CD4-positive, CD25-positive, alpha-beta regulatory T cell (primary cell): ENCODE data around the gene HOXD8. TPM values are rescaled to one million over a fixed set of nuclear protein-coding genes. Genes with fewer than 3 reads are reported as not detected.

Experiments used
- ATAC-seq, 2 donors: fragments of 150-1000 bp; cut with Tn5 transposase; one replicate each; pipeline ENCODE4 v1.10.0; 2021; ENCODE audit warnings: low read depth in 2 of 2, moderate number of reproducible peaks in 2 of 2, moderate library complexity in 1 of 2
- DNase-seq, 3 donors: peaks; one replicate each; pipeline versions ENCODE4 v3.0.0 to v3.0.0-alpha.2; 2012 to 2022; ENCODE audit warnings: mixed read lengths in 1 of 3
- H3K27ac ChIP-seq: one replicate; pipeline ENCODE4 v1.7.0; 2013; ENCODE audit warnings: mild to moderate bottlenecking, low read length; ENCODE audit not compliant: insufficient read depth, poor library complexity, severe bottlenecking
- H3K27me3 ChIP-seq: one replicate; pipeline ENCODE4 v1.7.0; 2013; ENCODE audit warnings: low read length; ENCODE audit not compliant: control insufficient read depth, insufficient read depth
- H3K36me3 ChIP-seq: one replicate; pipeline ENCODE4 v1.7.0; 2013; ENCODE audit warnings: mild to moderate bottlenecking, low read length, moderate library complexity; ENCODE audit not compliant: control insufficient read depth, insufficient read depth
- H3K4me1 ChIP-seq: 2 replicates; pipeline ENCODE4 v1.7.0; 2013; ENCODE audit warnings: mild to moderate bottlenecking, low read length; ENCODE audit not compliant: insufficient read depth, control insufficient read depth, poor library complexity, severe bottlenecking
- H3K4me3 ChIP-seq: one replicate; pipeline ENCODE4 v1.7.0; 2013; ENCODE audit warnings: low read depth, mild to moderate bottlenecking, low read length, moderate library complexity
- H3K9me3 ChIP-seq, 2 experiments: 1 replicate in 1 of 2; 2 replicates in 1 of 2; pipeline ENCODE4 v1.7.0; 2013; ENCODE audit warnings: low read length in 2 of 2, mild to moderate bottlenecking in 1 of 2, moderate library complexity in 1 of 2; ENCODE audit not compliant: control insufficient read depth in 2 of 2
- H3K27ac Mint-ChIP-seq, 3 donors: one replicate each; pipeline ENCODE4 v1.8.0; 2020 to 2022; ENCODE audit warnings: mild to moderate bottlenecking in 3 of 3, mixed read lengths in 3 of 3, moderate library complexity in 2 of 3
- H3K27me3 Mint-ChIP-seq: one replicate; pipeline ENCODE4 v1.8.0; 2022; ENCODE audit warnings: mild to moderate bottlenecking, mixed read lengths
- H3K36me3 Mint-ChIP-seq: one replicate; pipeline ENCODE4 v1.8.0; 2020; ENCODE audit warnings: mixed read lengths
- H3K4me1 Mint-ChIP-seq, 4 donors: one replicate each; pipeline ENCODE4 v1.8.0; 2020 to 2022; ENCODE audit warnings: mixed read lengths in 4 of 4, mild to moderate bottlenecking in 1 of 4
- H3K4me3 Mint-ChIP-seq, 4 donors: one replicate each; pipeline ENCODE4 v1.8.0; 2020 to 2022; ENCODE audit warnings: mild to moderate bottlenecking in 4 of 4, mixed read lengths in 4 of 4, moderate library complexity in 3 of 4
- H3K9me3 Mint-ChIP-seq, 7 donors: one replicate each; pipeline ENCODE4 v1.8.0; 2020 to 2022; ENCODE audit warnings: mixed read lengths in 7 of 7, mild to moderate bottlenecking in 3 of 7, moderate library complexity in 2 of 7
- polyA plus RNA-seq, 4 donors: library from polyadenylated mRNA; unstranded; fragments of 300-500 nt; fragmentation: Illumina TruSeq; gene quantifications; one replicate each; pipeline ENCODE4 v1.2.3, GENCODE V29; 2021
- total RNA-seq: library from RNA; stranded (reverse); gene quantifications from one replicate; pipeline ENCODE4 v1.2.3, GENCODE V29; 2022

The HOXD8 gene
- total and polyA plus RNA-seq, 5 donors from 2014 or later, result not detected

DNA sequence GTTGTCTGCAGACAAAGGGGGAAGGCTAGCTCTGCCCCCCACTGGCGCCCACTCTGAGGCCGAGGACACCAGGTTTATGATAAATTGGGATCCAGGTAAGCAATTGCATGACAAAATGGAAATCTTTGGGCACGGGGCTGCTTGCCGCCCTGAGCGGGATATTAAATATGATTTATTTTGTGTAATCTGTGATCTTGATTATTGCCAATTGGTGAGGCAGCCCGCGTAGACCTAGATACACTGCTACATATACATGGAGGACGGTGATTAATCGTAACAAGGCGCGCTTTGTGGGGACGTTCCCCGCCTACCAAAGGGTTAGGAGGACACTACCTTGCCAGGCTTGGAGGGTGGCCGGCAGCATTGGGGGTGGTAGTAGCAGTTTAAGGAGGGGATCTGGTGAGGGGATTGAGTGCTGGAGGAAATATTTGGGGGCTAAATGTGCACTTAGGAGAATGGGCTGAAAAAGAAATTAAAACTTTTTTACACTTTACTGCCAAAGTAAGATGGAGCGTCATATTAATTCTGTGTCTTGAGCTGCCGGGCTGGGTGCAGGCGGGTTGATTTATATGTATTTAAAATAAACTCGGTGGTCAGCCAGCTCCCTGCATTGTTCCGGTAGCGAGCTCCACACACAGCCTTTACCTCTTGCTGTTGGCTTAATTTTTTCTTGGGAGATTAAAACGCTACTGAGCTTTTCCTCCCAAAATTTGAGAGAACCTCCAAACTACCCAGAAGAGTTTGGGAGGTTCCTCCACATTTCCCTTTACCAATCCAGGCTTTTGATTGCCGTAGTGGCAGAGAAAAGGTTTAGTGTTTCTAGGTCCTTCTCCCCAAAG, 31.7 kb downstream of the HOXD8 start:
- Mint-ChIP-seq H3K4me1 (peaks cover 0 to 21% (median 3%) of the 10 kb centered on the region in 4 donors), H3K4me3 (peak overlapping the region in 1 of 4 donors; percentile 35), H3K27me3 (peaks cover 95% of the 10 kb centered on the region), H3K36me3 (peaks cover 4% of the 10 kb centered on the region), H3K27ac (peak overlapping the region in 1 of 3 donors; percentile 75), H3K9me3 (peaks cover 0 to 12% (median 4%) of the 10 kb centered on the region in 7 donors)
- Histone ChIP-seq H3K9me3 (no peaks in the 10 kb centered on the region), H3K36me3 (no peaks in the 10 kb centered on the region), H3K27ac (no peak overlapping the region), H3K4me1 (peaks cover 6% of the 10 kb centered on the region), H3K4me3 (no peak overlapping the region), H3K27me3 (peaks cover 38% of the 10 kb centered on the region)
- DNase-seq (no peak), ATAC-seq (no peak)

DNA sequence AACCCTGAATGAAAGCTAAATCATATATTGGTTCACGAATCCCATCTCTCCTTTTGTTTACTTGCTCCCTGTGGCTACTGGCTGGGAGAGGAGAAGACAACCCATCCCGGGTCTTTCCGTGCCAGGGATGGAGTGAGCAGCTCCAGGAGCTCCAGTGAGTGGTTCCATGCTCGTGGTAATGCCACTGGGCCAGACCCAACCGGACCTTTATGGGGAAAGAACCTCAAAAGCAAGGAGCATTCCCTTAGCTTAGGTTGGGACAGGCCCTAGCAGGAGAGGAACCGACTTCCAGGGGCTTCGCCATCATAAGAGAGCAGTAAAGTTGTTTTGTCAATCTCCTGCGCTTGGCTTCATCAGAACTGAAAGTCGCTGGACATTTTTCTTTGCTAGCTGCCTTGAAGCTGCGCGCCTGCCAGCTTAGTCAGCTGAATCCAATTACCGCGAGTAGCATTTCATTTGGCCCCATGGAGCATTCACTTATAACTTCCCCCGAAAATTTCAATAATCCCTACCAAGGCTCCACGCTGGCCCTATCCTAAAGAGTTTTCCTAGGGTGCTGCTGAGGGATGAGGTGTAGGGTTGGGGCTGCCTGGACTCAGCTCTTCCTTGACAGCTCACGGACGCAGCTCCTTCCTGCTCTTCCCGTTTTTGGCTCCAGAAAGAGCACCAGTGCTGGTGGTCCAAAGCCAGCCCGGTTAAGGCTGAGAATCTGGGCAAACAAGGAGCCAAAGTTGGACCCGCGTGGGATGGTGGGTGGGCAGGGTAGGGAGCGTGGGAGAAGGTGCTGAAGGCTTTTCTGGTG, 32.5 kb downstream of the HOXD8 start:
- Mint-ChIP-seq H3K4me1 (peaks cover 0 to 21% (median 3%) of the 10 kb centered on the region in 4 donors), H3K36me3 (peaks cover 4% of the 10 kb centered on the region), H3K27me3 (peaks cover 95% of the 10 kb centered on the region), H3K27ac (no peak overlapping the region), H3K4me3 (no peak overlapping the region), H3K9me3 (peaks cover 0 to 12% (median 4%) of the 10 kb centered on the region in 7 donors)
- Histone ChIP-seq H3K36me3 (no peaks in the 10 kb centered on the region), H3K27ac (no peak overlapping the region), H3K4me3 (no peak overlapping the region), H3K9me3 (no peaks in the 10 kb centered on the region), H3K4me1 (peaks cover 5% of the 10 kb centered on the region), H3K27me3 (peaks cover 44% of the 10 kb centered on the region)
- no peak for ATAC-seq
- DNase-seq, result no peak

DNA sequence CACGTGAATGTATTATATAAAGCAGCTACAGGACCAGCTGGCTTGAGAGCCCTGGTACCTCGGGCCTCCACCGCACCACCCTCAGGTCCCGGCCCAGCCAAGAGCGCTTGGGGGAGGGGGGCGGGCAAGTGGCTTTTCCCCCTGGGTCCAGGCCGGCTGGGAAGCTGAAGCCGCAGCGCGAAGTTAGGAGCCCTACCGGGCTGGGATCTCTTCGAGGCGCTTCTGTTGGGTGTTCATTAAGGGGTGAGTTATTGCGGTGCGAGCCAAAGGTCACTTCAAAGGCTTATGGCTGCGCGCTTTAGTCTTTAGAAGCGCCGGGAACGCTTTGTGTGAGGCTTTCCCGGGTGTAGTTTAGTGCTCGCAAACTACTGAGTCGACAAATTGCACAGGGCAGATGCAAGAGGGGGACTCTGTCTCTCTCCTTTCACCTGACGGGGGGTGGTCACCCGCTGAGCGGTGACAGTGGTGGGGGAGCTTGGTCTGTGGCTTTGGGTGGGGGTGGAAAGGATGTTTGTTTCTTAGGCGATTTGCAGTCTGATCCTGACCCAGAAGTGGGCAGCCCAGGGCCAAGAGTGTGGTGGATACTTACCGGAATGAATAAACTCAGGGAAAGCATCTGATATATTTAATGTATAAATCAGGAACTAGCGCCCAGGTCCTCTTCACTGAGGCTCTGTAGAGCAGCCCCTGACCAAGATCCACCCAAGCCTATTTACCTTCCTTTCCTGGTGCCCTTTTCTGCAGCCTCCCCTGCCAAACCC, 33.6 kb downstream of the HOXD8 start:
- no peak for ATAC-seq
- DNase-seq, result no peak
- Mint-ChIP-seq H3K4me3 (peak overlapping the region in 1 of 4 donors; percentile 57), H3K9me3 (peaks cover 0 to 10% (median 4%) of the 10 kb centered on the region in 7 donors), H3K4me1 (peaks cover 0 to 18% (median 0%) of the 10 kb centered on the region in 4 donors), H3K27ac (no peak overlapping the region), H3K27me3 (peaks cover 96% of the 10 kb centered on the region), H3K36me3 (peaks cover 4% of the 10 kb centered on the region)
- Histone ChIP-seq H3K9me3 (no peaks in the 10 kb centered on the region), H3K27ac (no peak overlapping the region), H3K36me3 (no peaks in the 10 kb centered on the region), H3K4me1 (no peaks in the 10 kb centered on the region), H3K27me3 (peaks cover 47% of the 10 kb centered on the region), H3K4me3 (no peak overlapping the region)

DNA sequence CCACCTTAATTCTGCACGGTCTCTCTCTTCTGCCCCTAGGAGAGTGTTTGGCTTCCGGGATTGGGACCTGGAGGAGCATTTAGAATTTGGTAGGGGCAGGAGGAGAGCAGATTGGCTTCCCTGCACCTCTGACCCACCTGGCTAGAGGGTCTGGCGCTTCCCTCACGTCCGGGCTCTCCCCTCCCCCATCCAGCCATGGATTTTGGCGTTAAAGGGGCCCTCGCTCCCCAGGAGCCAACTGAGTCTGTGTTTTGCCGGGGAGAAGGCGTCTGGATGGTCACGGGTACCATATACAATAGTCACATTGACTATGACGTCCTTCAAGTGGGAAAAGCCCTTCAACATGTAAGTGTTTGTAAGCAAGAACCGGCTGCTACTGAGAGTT, 34.2 kb downstream of the HOXD8 start:
- Histone ChIP-seq H3K4me1 (no peaks in the 10 kb centered on the region), H3K27me3 (peaks cover 47% of the 10 kb centered on the region), H3K9me3 (no peaks in the 10 kb centered on the region), H3K27ac (no peak overlapping the region), H3K36me3 (no peaks in the 10 kb centered on the region), H3K4me3 (no peak overlapping the region)
- Mint-ChIP-seq H3K4me1 (peaks cover 0 to 14% (median 0%) of the 10 kb centered on the region in 4 donors), H3K4me3 (no peak overlapping the region), H3K36me3 (peaks cover 4% of the 10 kb centered on the region), H3K27ac (no peak overlapping the region), H3K27me3 (peaks cover 93% of the 10 kb centered on the region), H3K9me3 (peaks cover 0 to 10% (median 4%) of the 10 kb centered on the region in 7 donors)
- ATAC-seq (no peak), DNase-seq (no peak)

DNA sequence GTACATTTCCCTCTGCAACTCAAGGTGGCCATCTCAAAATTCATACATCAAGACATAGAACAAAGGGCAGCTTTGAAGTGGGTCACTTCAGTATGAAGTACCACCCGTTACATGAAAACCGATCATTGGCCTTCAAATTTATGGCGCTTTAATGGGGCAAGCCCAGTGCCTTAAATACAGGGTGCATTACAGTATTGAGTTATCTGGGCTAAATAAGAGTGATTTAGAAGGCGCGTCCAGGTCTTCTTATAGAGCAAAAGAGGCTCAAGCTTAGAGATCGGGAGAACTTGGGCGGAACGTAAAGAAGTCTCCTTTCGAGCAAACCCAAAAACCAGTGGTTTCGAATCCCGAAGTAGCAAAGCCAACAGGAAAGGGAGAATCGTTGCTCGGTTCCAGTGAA, 34.7 kb downstream of the HOXD8 start:
- Histone ChIP-seq H3K9me3 (no peaks in the 10 kb centered on the region), H3K4me1 (no peaks in the 10 kb centered on the region), H3K27me3 (peaks cover 47% of the 10 kb centered on the region), H3K27ac (no peak overlapping the region), H3K36me3 (no peaks in the 10 kb centered on the region), H3K4me3 (no peak overlapping the region)
- Mint-ChIP-seq H3K4me1 (peaks cover 0 to 14% (median 0%) of the 10 kb centered on the region in 4 donors), H3K36me3 (peaks cover 4% of the 10 kb centered on the region), H3K27ac (no peak overlapping the region), H3K4me3 (peak overlapping the region in 1 of 4 donors; percentile 61), H3K27me3 (peaks cover 93% of the 10 kb centered on the region), H3K9me3 (peaks cover 0 to 10% (median 4%) of the 10 kb centered on the region in 7 donors)
- ATAC-seq (no peak), DNase-seq (no peak)

DNA sequence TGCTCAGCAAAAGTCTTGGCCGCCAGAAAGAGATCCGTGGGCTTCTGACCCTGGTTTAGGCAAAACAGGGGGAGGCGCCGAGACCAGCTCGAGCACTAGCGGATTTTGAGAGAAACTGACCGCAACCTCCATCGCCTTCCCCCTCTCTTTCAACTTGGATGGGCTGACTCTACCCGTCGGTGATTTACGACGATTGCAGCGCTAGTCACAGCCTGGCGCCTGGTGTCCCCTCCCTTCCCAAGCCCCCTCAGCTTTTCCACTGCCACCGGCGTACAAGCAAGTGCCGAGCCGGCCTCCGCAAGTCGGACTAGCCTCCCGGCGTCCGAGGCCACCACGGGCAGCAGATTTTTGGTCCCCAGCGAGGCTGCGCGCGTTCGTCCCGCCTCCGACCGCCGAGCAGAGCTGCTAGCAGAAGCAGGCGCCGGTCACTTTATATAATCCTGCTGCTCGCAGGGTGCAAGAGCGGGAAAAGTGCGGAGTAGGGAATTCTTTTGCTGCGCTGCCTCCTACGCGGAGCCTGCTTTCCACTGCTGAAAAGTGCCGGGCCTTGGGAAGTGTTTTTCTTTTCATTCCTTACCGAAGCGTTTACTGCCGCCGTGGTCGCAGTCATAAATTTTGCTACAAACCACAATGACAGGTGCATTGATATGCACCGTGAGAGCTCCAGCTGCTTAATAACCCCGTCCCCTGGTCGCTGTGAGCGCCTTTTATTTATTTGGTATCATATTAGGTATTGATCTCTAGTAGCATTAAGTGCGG, 35.3 kb downstream of the HOXD8 start:
- Mint-ChIP-seq H3K9me3 (peaks cover 0 to 10% (median 5%) of the 10 kb centered on the region in 7 donors), H3K4me1 (peaks cover 0 to 12% (median 0%) of the 10 kb centered on the region in 4 donors), H3K27me3 (peaks cover 93% of the 10 kb centered on the region), H3K36me3 (peaks cover 4% of the 10 kb centered on the region), H3K4me3 (peak overlapping the region in 1 of 4 donors; percentile 61), H3K27ac (no peak overlapping the region)
- Histone ChIP-seq H3K4me1 (no peaks in the 10 kb centered on the region), H3K9me3 (no peaks in the 10 kb centered on the region), H3K27me3 (peaks cover 42% of the 10 kb centered on the region), H3K4me3 (no peak overlapping the region), H3K36me3 (no peaks in the 10 kb centered on the region), H3K27ac (no peak overlapping the region)
- ATAC-seq, result no peak
- DNase-seq, result no peak
